Transverse colon (tissue), 4 donors: Measurements from ENCODE around the gene METRNL. TPM values are rescaled to one million over a fixed set of nuclear protein-coding genes. Genes with fewer than 3 reads are reported as not detected.

Source experiments
- DNase-seq: peaks from one replicate; pipeline ENCODE4 v3.0.0-alpha.2; 2019
- H3K27ac ChIP-seq, 4 donors: fragments of 200-600 bp; sonication (generic); 2 replicates each; pipeline ENCODE4 v1.5.1; 2016 to 2018; ENCODE audit warnings: inconsistent platforms in 4 of 4
- H3K27me3 ChIP-seq: fragments of 200-600 bp; sonication (generic); 2 replicates; pipeline ENCODE4 v1.5.1; 2017; ENCODE audit warnings: inconsistent platforms
- H3K36me3 ChIP-seq, 4 donors: fragments of 200-600 bp; sonication (generic); 2 replicates each; pipeline ENCODE4 v1.5.1; 2017 to 2019; ENCODE audit warnings: inconsistent platforms in 4 of 4
- H3K4me1 ChIP-seq, 4 donors: fragments of 200-600 bp; sonication (generic); 2 replicates each; pipeline ENCODE4 v1.5.1; 2017 to 2020; ENCODE audit warnings: inconsistent platforms in 4 of 4
- H3K4me3 ChIP-seq, 4 donors: fragments of 200-600 bp; sonication (generic); 1 replicate in 1 of 4; 2 replicates in 3 of 4; pipeline versions ENCODE4 v1.5.1 to v1.6.1; 2017 to 2019; ENCODE audit warnings: inconsistent platforms in 4 of 4
- H3K9me3 ChIP-seq, 2 donors: fragments of 200-600 bp; sonication (generic); 2 replicates each; pipeline ENCODE4 v1.5.1; 2017 to 2019; ENCODE audit warnings: inconsistent platforms in 2 of 2
- EP300 ChIP-seq: sonication (generic); formaldehyde crosslinking; IDR thresholded peaks from one replicate; pipeline ENCODE4 v1.6.1; 2017; ENCODE audit warnings: antibody characterized with exemption, low read depth
- POLR2A ChIP-seq: fragments of 450-650 bp; IDR thresholded peaks from one replicate; pipeline ENCODE4 v1.6.1; 2016; ENCODE audit warnings: antibody characterized with exemption, mild to moderate bottlenecking, moderate library complexity
- POLR2AphosphoS5 ChIP-seq, 3 donors: sonication (generic); formaldehyde crosslinking; IDR thresholded peaks; one replicate each; pipeline ENCODE4 v1.6.1; 2016; ENCODE audit warnings: antibody characterized with exemption in 3 of 3
- WGBS, 2 donors: methylation state at CpG; one replicate each; pipeline ENCODE4 v1.1.5; 2018; ENCODE audit warnings: low coverage in 1 of 2; 5-methylcytosine and 5-hydroxymethylcytosine counted together
- in situ Hi-C, 4 donors: fragments of 200-750 bp; cut with MboI; loops; one replicate each; pipeline versions ENCODE4 v1.15.0 to v1.15.1; 2017; ENCODE audit warnings: low sequenced_read_pairs in 3 of 4, low pct_ligation_motif_present in 1 of 4, low pct_unique_long_range_greater_than_20kb in 1 of 4
- intact Hi-C: fragments of 100-400 bp; cut with DNase I; formaldehyde crosslinking; loops from one replicate; pipeline ENCODE4 v1.15.1; 2023; ENCODE audit warnings: low total_unique reads
- total RNA-seq, 4 donors: library from RNA; depleted of rRNA; stranded (reverse); fragments of >200 nt; gene quantifications; one replicate each; pipeline ENCODE4 v1.1.0, GENCODE V29; 2016
- TF ChIP-seq, protein P1 (sequence below), 5 experiments: fragments of 200-600 bp in 3 of 5; fragments of 450-650 bp in 2 of 5; sonication (generic) in 3 of 5; IDR thresholded peaks; 1 replicate in 2 of 5; 2 replicates in 3 of 5; pipeline ENCODE4 v1.5.1; 2016 to 2017; ENCODE audit warnings: antibody characterized with exemption in 5 of 5, inconsistent platforms in 3 of 5, mild to moderate bottlenecking in 2 of 5, moderate library complexity in 1 of 5

Gene METRNL
- total RNA-seq, 4 donors from 2014 or later, result 46.8 to 325 (median 112) TPM

DNA sequence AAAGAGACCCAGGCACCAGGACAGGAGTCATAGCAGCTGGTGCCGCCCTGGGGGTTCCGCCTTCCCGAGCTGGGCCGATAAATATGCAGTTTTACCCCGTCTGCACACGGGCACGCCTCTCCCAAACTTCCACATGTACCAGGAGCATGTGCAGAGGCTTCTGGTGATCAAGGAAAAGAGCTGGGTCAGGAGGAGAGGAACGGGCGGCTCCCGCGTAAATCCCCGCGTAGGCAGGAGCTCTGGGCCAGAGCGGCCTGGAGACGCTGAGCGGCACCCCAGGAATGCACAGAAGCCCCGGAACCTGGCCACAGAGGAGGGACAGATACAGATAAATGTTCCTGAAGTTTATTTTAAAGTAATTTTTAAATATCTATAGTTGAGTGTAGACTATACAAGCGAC lies 46.6 kb upstream of the METRNL start:
- TF ChIP-seq POLR2A, result no peak
- TF ChIP-seq EP300, result no peak
- TF ChIP-seq, protein P1, sequence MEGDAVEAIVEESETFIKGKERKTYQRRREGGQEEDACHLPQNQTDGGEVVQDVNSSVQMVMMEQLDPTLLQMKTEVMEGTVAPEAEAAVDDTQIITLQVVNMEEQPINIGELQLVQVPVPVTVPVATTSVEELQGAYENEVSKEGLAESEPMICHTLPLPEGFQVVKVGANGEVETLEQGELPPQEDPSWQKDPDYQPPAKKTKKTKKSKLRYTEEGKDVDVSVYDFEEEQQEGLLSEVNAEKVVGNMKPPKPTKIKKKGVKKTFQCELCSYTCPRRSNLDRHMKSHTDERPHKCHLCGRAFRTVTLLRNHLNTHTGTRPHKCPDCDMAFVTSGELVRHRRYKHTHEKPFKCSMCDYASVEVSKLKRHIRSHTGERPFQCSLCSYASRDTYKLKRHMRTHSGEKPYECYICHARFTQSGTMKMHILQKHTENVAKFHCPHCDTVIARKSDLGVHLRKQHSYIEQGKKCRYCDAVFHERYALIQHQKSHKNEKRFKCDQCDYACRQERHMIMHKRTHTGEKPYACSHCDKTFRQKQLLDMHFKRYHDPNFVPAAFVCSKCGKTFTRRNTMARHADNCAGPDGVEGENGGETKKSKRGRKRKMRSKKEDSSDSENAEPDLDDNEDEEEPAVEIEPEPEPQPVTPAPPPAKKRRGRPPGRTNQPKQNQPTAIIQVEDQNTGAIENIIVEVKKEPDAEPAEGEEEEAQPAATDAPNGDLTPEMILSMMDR (IDR thresholded peaks at IDR 0.05), result no peak
- no peak for TF ChIP-seq POLR2AphosphoS5 (IDR thresholded peaks at IDR 0.05)
- in situ Hi-C loops, result no loop called here

GRCh38 chr17:83034525-83034924 lies 44.9 kb upstream of the METRNL start:
- WGBS, 2 donors, result 96 to 99% methylated on average over 8 to 14 of the region's 14 CpGs
- in situ Hi-C loops, result no loop called here
- no peak for TF ChIP-seq POLR2AphosphoS5 (IDR thresholded peaks at IDR 0.05)
- no peak for TF ChIP-seq POLR2A
- TF ChIP-seq, protein P1 (IDR thresholded peaks at IDR 0.05), result no peak
- TF ChIP-seq EP300, result no peak

More for the DNA sequence above, 46.6 kb upstream of the METRNL start:
- no peaks in the 10 kb centered on the region for H3K9me3 ChIP-seq
- H3K27me3 ChIP-seq, result no peaks in the 10 kb centered on the region
- no peak for DNase-seq
- intact Hi-C loops, result no loop called here
- H3K27ac ChIP-seq, result no peak overlapping the region
- no peak overlapping the region for H3K4me3 ChIP-seq
- H3K4me1 ChIP-seq, result no peaks in the 10 kb centered on the region
- WGBS, 2 donors, result 96 to 97% methylated on average over 13 to 18 of the region's 18 CpGs
- no peaks in the 10 kb centered on the region for H3K36me3 ChIP-seq

GRCh38 chr17:83035722-83036121 lies 43.7 kb upstream of the METRNL start:
- Histone ChIP-seq H3K27me3 (no peaks in the 10 kb centered on the region), H3K4me3 (no peak overlapping the region), H3K27ac (no peak overlapping the region), H3K9me3 (peaks cover 0 to under 1% of the 10 kb centered on the region in 2 donors), H3K36me3 (no peaks in the 10 kb centered on the region), H3K4me1 (no peaks in the 10 kb centered on the region)
- intact Hi-C loops, result no loop called here
- TF ChIP-seq POLR2A (no peak), EP300 (no peak), POLR2AphosphoS5 (IDR thresholded peaks at IDR 0.05) (no peak)
- TF ChIP-seq, protein P1 (IDR thresholded peaks at IDR 0.05), result no peak
- 89% methylated on average over 13 of the region's 13 CpGs; no CpG with 5 or more reads in 1 of the 2 donors for WGBS, 2 donors
- in situ Hi-C loops, result no loop called here
- no peak for DNase-seq

More at GRCh38 chr17:83034525-83034924, 44.9 kb upstream of the METRNL start:
- DNase-seq, result no peak
- Histone ChIP-seq H3K9me3 (no peaks in the 10 kb centered on the region), H3K27ac (no peak overlapping the region), H3K27me3 (no peaks in the 10 kb centered on the region), H3K36me3 (no peaks in the 10 kb centered on the region), H3K4me3 (no peak overlapping the region), H3K4me1 (no peaks in the 10 kb centered on the region)
- intact Hi-C loops, result no loop called here

DNA sequence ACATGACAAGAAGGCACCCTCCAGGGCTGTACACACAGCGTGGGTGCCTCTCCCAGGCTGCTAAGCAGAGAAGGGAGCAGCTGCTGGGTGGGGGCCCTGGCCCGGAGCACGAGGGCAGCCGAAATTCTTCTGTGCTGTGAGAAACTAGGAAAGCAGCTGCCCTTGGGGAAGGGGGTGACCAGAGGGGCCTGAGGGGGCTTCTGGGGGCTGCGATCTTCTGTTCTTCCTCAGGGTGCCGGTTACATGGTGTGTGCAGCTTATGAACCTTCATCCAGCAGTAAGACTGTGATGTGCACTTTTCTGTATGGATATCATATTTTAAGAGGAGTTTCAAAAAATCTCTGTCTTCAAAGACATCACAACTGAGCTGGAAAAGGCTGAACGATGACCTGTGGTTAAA lies 43.2 kb upstream of the METRNL start:
- intact Hi-C loops (no loop called here), in situ Hi-C loops (no loop called here)
- Histone ChIP-seq H3K9me3 (peaks cover 2 to 5% of the 10 kb centered on the region in 2 donors), H3K27me3 (no peaks in the 10 kb centered on the region), H3K4me1 (no peaks in the 10 kb centered on the region), H3K4me3 (no peak overlapping the region), H3K36me3 (peaks cover 0 to under 1% (median 0%) of the 10 kb centered on the region in 4 donors), H3K27ac (no peak overlapping the region)
- TF ChIP-seq POLR2AphosphoS5 (IDR thresholded peaks at IDR 0.05) (no peak), EP300 (no peak), POLR2A (no peak)
- TF ChIP-seq, protein P1 (IDR thresholded peaks at IDR 0.05), result no peak
- DNase-seq, result no peak
- 95 to 100% methylated on average over 2 to 7 of the region's 7 CpGs for WGBS, 2 donors
